IMR-90 (cell line): Measurements from ENCODE around the gene MRPL12. TPM values are rescaled to one million over a fixed set of nuclear protein-coding genes. Genes with fewer than 3 reads are reported as not detected.
A peak's percentile ranks its signal among the peaks of the same experiment; 100 is the strongest.

Source experiments
- ATAC-seq: fragments of 200-7000 bp; cut with Tn5 transposase; 2 replicates; pipeline ENCODE4 v1.9.1; 2020; ENCODE audit warnings: low read depth, mild to moderate bottlenecking, moderate library complexity
- BruUV-seq: library from RNA; stranded (reverse); fragments of 400-500 nt; replicated peaks from 2 replicates; lab custom pipeline; 2021; lab: Mats Ljungman, UMichigan
- CTCF ChIA-PET: fragments of 300-600 bp; formaldehyde crosslinking; extraction: SDS; loops from one replicate; lab custom pipeline; 2021; ENCODE audit warnings: antibody characterized with exemption; lab: Yijun Ruan, JAX
- POLR2A ChIA-PET: fragments of 300-600 bp; sonication (Branson Sonifier 250); formaldehyde crosslinking; loops from one replicate; lab custom pipeline; 2022; ENCODE audit warnings: antibody characterized with exemption; ENCODE audit not compliant: unreplicated experiment; lab: Charles Lee
- DNase-seq: peaks from one replicate; pipeline ENCODE4 v3.0.0; 2013
- H2AFZ ChIP-seq: replicated peaks from 2 replicates; pipeline ENCODE3; 2013; ENCODE audit warnings: low read length, mild to moderate bottlenecking; ENCODE audit not compliant: poor library complexity
- H2AK5ac ChIP-seq: 2 replicates; pipeline ENCODE4 v1.6.1; 2013; ENCODE audit warnings: low read depth, low read length, inconsistent platforms
- H2AK9ac ChIP-seq: replicated peaks from 2 replicates; pipeline ENCODE3; 2013; ENCODE audit warnings: mild to moderate bottlenecking, low read depth, low read length, moderate library complexity; ENCODE audit not compliant: poor library complexity
- H2BK120ac ChIP-seq: 2 replicates; pipeline ENCODE4 v1.6.1; 2013; ENCODE audit warnings: low read depth, low read length, inconsistent platforms
- H2BK15ac ChIP-seq: 3 replicates; pipeline ENCODE4 v1.6.1; 2013; ENCODE audit warnings: low read depth, low read length, inconsistent platforms
- H2BK20ac ChIP-seq: 2 replicates; pipeline ENCODE4 v1.6.1; 2013; ENCODE audit warnings: low read depth, mild to moderate bottlenecking, inconsistent platforms, low read length, moderate library complexity
- H2BK5ac ChIP-seq: 2 replicates; pipeline ENCODE4 v1.6.1; 2013; ENCODE audit warnings: mild to moderate bottlenecking, low read depth, low read length, inconsistent platforms; ENCODE audit not compliant: poor library complexity, severe bottlenecking
- H3K14ac ChIP-seq: replicated peaks from 2 replicates; pipeline ENCODE4 v1.6.1; 2013; ENCODE audit warnings: low read depth, low read length, inconsistent platforms
- H3K18ac ChIP-seq: 2 replicates; pipeline ENCODE4 v1.6.1; 2013; ENCODE audit warnings: low read depth, low read length, control low read depth
- H3K23ac ChIP-seq: 2 replicates; pipeline ENCODE4 v1.6.1; 2013; ENCODE audit warnings: low read depth, low read length, inconsistent platforms
- H3K27ac ChIP-seq: 2 replicates; pipeline ENCODE4 v1.5.1; 2013; ENCODE audit warnings: mild to moderate bottlenecking, control low read depth, low read length; ENCODE audit not compliant: insufficient read depth
- H3K27me3 ChIP-seq: 2 replicates; pipeline ENCODE4 v1.6.1; 2013; ENCODE audit warnings: low read length; ENCODE audit not compliant: control insufficient read depth, insufficient read depth
- H3K36me3 ChIP-seq: 2 replicates; pipeline ENCODE4 v1.6.1; 2013; ENCODE audit warnings: low read length, mixed read lengths; ENCODE audit not compliant: control insufficient read depth, insufficient read depth
- H3K4ac ChIP-seq: 2 replicates; pipeline ENCODE4 v1.6.1; 2013; ENCODE audit warnings: low read depth, low read length, inconsistent platforms
- H3K4me1 ChIP-seq: 2 replicates; pipeline ENCODE4 v1.6.1; 2013; ENCODE audit warnings: low read length, mixed read lengths; ENCODE audit not compliant: control insufficient read depth, insufficient read depth
- H3K4me2 ChIP-seq: 2 replicates; pipeline ENCODE4 v1.6.1; 2013; ENCODE audit warnings: low read depth, mild to moderate bottlenecking, control low read depth, low read length, moderate library complexity
- H3K4me3 ChIP-seq: 2 replicates; pipeline ENCODE4 v1.5.1; 2013; ENCODE audit warnings: low read depth, mild to moderate bottlenecking, control low read depth, low read length, moderate library complexity; ENCODE audit not compliant: insufficient read depth
- H3K56ac ChIP-seq: 2 replicates; pipeline ENCODE4 v1.6.1; 2013; ENCODE audit warnings: low read length, inconsistent platforms; ENCODE audit not compliant: insufficient read depth; ENCODE audit errors: extremely low read depth
- H3K79me1 ChIP-seq, 2 experiments: 2 replicates each; pipeline ENCODE4 v1.6.1; 2013; ENCODE audit warnings: low read length in 2 of 2, inconsistent platforms in 1 of 2, low read depth in 1 of 2
- H3K9ac ChIP-seq: 2 replicates; pipeline ENCODE4 v1.6.1; 2013; ENCODE audit warnings: low read depth, low read length, control low read depth
- H3K9me1 ChIP-seq: 2 replicates; pipeline ENCODE4 v1.6.1; 2013; ENCODE audit warnings: low read length, inconsistent platforms; ENCODE audit not compliant: insufficient read depth
- H3K9me3 ChIP-seq: 2 replicates; pipeline ENCODE4 v1.6.1; 2013; ENCODE audit warnings: low read length; ENCODE audit not compliant: control insufficient read depth, insufficient read depth
- H4K20me1 ChIP-seq: 2 replicates; pipeline ENCODE4 v1.6.1; 2013; ENCODE audit warnings: low read length, inconsistent platforms; ENCODE audit not compliant: insufficient read depth
- H4K5ac ChIP-seq: 2 replicates; pipeline ENCODE4 v1.6.1; 2013; ENCODE audit warnings: mild to moderate bottlenecking, low read depth, low read length, control low read depth
- H4K8ac ChIP-seq, 2 experiments: 2 replicates each; pipeline ENCODE4 v1.6.1; 2013; ENCODE audit warnings: low read depth in 2 of 2, low read length in 2 of 2, control low read depth in 1 of 2, inconsistent platforms in 1 of 2
- H4K91ac ChIP-seq: 2 replicates; pipeline ENCODE4 v1.6.1; 2013; ENCODE audit warnings: low read depth, low read length, inconsistent platforms; ENCODE audit not compliant: insufficient read depth
- BHLHE40 ChIP-seq: fragments of 150-350 bp; IDR thresholded peaks from 2 replicates; pipeline ENCODE4 v1.6.1; 2016; ENCODE audit warnings: mild to moderate bottlenecking, low read depth, low read length
- CEBPB ChIP-seq: IDR thresholded peaks from 2 replicates; pipeline ENCODE4 v1.6.1; 2012; ENCODE audit warnings: low read depth, low read length, improper control_type of control experiment
- CHD1 ChIP-seq: IDR thresholded peaks from 2 replicates; pipeline ENCODE4 v1.6.1; 2012; ENCODE audit warnings: low read depth, low read length, improper control_type of control experiment
- FOS ChIP-seq: fragments of 150-350 bp; IDR thresholded peaks from 2 replicates; pipeline ENCODE4 v1.6.1; 2016; ENCODE audit warnings: low read depth, low read length
- MAZ ChIP-seq: IDR thresholded peaks from 2 replicates; pipeline ENCODE4 v1.6.1; 2012; ENCODE audit warnings: low read depth, mild to moderate bottlenecking, low read length, improper control_type of control experiment, moderate library complexity, borderline replicate concordance
- MXI1 ChIP-seq: IDR thresholded peaks from 2 replicates; pipeline ENCODE4 v1.6.1; 2012; ENCODE audit warnings: low read depth, mild to moderate bottlenecking, low read length, moderate library complexity, borderline replicate concordance
- POLR2A ChIP-seq: IDR thresholded peaks from 2 replicates; pipeline ENCODE4 v1.6.1; 2012; ENCODE audit warnings: mild to moderate bottlenecking, low read depth, low read length
- RFX5 ChIP-seq: IDR thresholded peaks from 2 replicates; pipeline ENCODE4 v1.8.0; 2012; ENCODE audit warnings: low read depth, mild to moderate bottlenecking, low read length, moderate library complexity
- SMC3 ChIP-seq: fragments of 150-350 bp; IDR thresholded peaks from 2 replicates; pipeline ENCODE4 v1.6.1; 2016; ENCODE audit warnings: low read depth, mild to moderate bottlenecking, antibody characterized with exemption, low read length, moderate library complexity
- WGBS, 2 experiments: methylation state at CpG; one replicate each; pipeline versions ENCODE4 v1.1.5 to v1.1.7; 2013; ENCODE audit warnings: missing lambda C conversion rate in 2 of 2; ENCODE audit not compliant: insufficient read length in 1 of 2; ENCODE audit errors: extremely low coverage in 2 of 2; 5-methylcytosine and 5-hydroxymethylcytosine counted together
- dilution Hi-C: fragments of 300-500 bp; cut with HindIII; formaldehyde crosslinking; loops from one replicate; pipeline ENCODE4 v1.14.3; 2018; ENCODE audit warnings: low sequenced_read_pairs; ENCODE audit not compliant: unreplicated experiment
- in situ Hi-C: fragments of 300-500 bp; cut with MboI; formaldehyde crosslinking; loops from 3 replicates; pipeline ENCODE4 v1.14.3; 2019; ENCODE audit warnings: low sequenced_read_pairs, inconsistent platforms, mixed read lengths
- intact Hi-C: fragments of 100-400 bp; cut with micrococcal nuclease; formaldehyde crosslinking; loops from 2 replicates; pipeline ENCODE4 v1.10.0; 2022
- polyA plus RNA-seq, 3 experiments: library from polyadenylated mRNA; depleted of rRNA; stranded (reverse); fragments of >200 nt; gene quantifications; 2 replicates each; pipeline ENCODE4 v1.2.3, GENCODE V29; 2012; ENCODE audit warnings: low replicate concordance in 1 of 3
- total RNA-seq: library from RNA; depleted of rRNA; stranded (reverse); fragments of >200 nt; gene quantifications from 2 replicates; pipeline ENCODE4 v1.2.3, GENCODE V29; 2012
- TF ChIP-seq, protein P1 (sequence below): fragments of 150-350 bp; IDR thresholded peaks from 2 replicates; pipeline ENCODE4 v1.6.1; 2016; ENCODE audit warnings: low read depth, mild to moderate bottlenecking, low read length, moderate library complexity, borderline replicate concordance
- TF ChIP-seq, protein P2 (sequence below): conservative IDR thresholded peaks from 2 replicates; pipeline ENCODE4 v1.5.1; 2012; ENCODE audit warnings: mild to moderate bottlenecking, low read depth, low read length, improper control_type of control experiment
- TF ChIP-seq, protein P3 (sequence below): fragments of 150-350 bp; IDR thresholded peaks from 2 replicates; pipeline ENCODE4 v1.6.1; 2017; ENCODE audit warnings: mild to moderate bottlenecking, antibody characterized with exemption, low read length, low read depth

Gene MRPL12
- total and polyA plus RNA-seq, 2 of the 4 experiments (the other 2 are of a cell fraction): 17.2 to 111 TPM

DNA sequence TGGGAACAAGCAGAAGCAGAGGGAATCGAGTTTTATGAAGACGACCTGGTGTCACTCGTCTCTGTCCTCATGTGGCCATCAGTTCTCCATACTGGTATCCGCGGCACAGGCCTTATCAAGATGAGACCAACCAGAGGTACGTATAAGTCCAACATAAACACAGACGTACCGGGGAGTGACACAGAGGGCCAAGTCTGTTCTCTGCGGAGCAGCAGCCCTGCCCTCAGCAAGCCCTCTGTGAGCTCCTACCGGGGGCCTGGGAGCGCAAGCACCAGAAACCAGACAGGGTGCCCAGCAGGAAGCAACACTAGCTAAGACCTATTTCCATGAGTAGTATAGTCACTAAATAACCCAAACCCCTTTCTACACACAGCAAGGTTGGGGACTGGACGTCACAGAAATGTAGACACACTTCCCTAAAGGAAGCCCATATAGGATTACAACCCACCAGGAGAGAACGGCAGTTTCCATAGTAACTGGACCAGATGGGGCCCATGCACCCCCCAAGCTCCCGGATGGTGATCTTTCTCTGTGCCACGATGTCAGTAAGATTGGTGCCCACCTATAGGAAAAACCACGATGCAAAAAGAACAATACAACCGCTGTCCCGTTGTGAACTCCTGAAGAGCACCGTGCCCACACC, 20.5 kb upstream of the MRPL12 start:
- H3K9me1 ChIP-seq: peaks cover 6% of the 10 kb centered on the region; the same call in 1 of the 2 replicates
- H2BK120ac ChIP-seq: 0 out of 2 replicates have a peak overlapping the region, but pooled peaks have one; percentile 5
- peaks cover 24% of the 10 kb centered on the region for H3K36me3 ChIP-seq
- ATAC-seq: no peak
- no peaks in the 10 kb centered on the region for H3K27me3 ChIP-seq
- dilution Hi-C loops (no loop called here), intact Hi-C loops (no loop called here), in situ Hi-C loops (no loop called here)
- 51% methylated on average over 7 of the region's 19 CpGs; no CpG with 5 or more reads in 1 of the 2 experiments for WGBS, 2 experiments
- peaks cover 10% of the 10 kb centered on the region for H3K4me1 ChIP-seq
- H4K91ac ChIP-seq: peak overlapping the region; percentile 47; the same call in 1 of the 2 replicates
- H3K9me3 ChIP-seq: no peaks in the 10 kb centered on the region
- peak overlapping the region; percentile 68 for H3K27ac ChIP-seq
- H2BK20ac ChIP-seq: no peak overlapping the region
- no TSS peak for BruUV-seq
- peak overlapping the region; percentile 71 for H3K23ac ChIP-seq
- TF ChIP-seq, protein P1, sequence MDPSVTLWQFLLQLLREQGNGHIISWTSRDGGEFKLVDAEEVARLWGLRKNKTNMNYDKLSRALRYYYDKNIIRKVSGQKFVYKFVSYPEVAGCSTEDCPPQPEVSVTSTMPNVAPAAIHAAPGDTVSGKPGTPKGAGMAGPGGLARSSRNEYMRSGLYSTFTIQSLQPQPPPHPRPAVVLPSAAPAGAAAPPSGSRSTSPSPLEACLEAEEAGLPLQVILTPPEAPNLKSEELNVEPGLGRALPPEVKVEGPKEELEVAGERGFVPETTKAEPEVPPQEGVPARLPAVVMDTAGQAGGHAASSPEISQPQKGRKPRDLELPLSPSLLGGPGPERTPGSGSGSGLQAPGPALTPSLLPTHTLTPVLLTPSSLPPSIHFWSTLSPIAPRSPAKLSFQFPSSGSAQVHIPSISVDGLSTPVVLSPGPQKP: no peak
- TF ChIP-seq, protein P2, sequence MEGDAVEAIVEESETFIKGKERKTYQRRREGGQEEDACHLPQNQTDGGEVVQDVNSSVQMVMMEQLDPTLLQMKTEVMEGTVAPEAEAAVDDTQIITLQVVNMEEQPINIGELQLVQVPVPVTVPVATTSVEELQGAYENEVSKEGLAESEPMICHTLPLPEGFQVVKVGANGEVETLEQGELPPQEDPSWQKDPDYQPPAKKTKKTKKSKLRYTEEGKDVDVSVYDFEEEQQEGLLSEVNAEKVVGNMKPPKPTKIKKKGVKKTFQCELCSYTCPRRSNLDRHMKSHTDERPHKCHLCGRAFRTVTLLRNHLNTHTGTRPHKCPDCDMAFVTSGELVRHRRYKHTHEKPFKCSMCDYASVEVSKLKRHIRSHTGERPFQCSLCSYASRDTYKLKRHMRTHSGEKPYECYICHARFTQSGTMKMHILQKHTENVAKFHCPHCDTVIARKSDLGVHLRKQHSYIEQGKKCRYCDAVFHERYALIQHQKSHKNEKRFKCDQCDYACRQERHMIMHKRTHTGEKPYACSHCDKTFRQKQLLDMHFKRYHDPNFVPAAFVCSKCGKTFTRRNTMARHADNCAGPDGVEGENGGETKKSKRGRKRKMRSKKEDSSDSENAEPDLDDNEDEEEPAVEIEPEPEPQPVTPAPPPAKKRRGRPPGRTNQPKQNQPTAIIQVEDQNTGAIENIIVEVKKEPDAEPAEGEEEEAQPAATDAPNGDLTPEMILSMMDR: no peak
- TF ChIP-seq MAZ (no peak), CHD1 (no peak), MXI1 (no peak), SMC3 (no peak), RFX5 (no peak), POLR2A (no peak), FOS (no peak), CEBPB (no peak), BHLHE40 (no peak)
- TF ChIP-seq, protein P3, sequence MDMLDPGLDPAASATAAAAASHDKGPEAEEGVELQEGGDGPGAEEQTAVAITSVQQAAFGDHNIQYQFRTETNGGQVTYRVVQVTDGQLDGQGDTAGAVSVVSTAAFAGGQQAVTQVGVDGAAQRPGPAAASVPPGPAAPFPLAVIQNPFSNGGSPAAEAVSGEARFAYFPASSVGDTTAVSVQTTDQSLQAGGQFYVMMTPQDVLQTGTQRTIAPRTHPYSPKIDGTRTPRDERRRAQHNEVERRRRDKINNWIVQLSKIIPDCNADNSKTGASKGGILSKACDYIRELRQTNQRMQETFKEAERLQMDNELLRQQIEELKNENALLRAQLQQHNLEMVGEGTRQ: no peak
- H4K8ac ChIP-seq: peak overlapping the region; percentile 77 to 80
- H4K20me1 ChIP-seq: peaks cover 38% of the 10 kb centered on the region
- H3K9ac ChIP-seq: peak overlapping the region; percentile 89
- no peak overlapping the region for H2BK15ac ChIP-seq
- H2BK5ac ChIP-seq: peak overlapping the region; percentile 43
- CTCF ChIA-PET: no interaction called here
- peaks cover 26 to 81% of the 10 kb centered on the region in 2 experiments; a peak in 3 of 4 replicates for H3K79me1 ChIP-seq
- peak overlapping the region; percentile 68 for H3K4me3 ChIP-seq
- H2AK5ac ChIP-seq: peak overlapping the region; percentile 90
- H3K4ac ChIP-seq: peak overlapping the region; percentile 81
- H3K14ac ChIP-seq: peak overlapping the region; percentile 48
- peak overlapping the region; percentile 95 for H3K4me2 ChIP-seq
- peak; percentile 28 for DNase-seq
- H4K5ac ChIP-seq: peak overlapping the region; percentile 5
- H2AFZ ChIP-seq: peak overlapping the region; percentile 87
- POLR2A ChIA-PET: no interaction called here
- H2AK9ac ChIP-seq: peak overlapping the region; percentile 97
- H3K56ac ChIP-seq: peak overlapping the region; percentile 24; the same call in 1 of the 2 replicates
- H3K18ac ChIP-seq: peak overlapping the region; percentile 11; the same call in 1 of the 2 replicates
